Smooth muscle cell (in vitro differentiated cells): ENCODE data around the gene GNB1L. TPM values are rescaled to one million over a fixed set of nuclear protein-coding genes. Genes with fewer than 3 reads are reported as not detected.

ENCODE experiments used
- DNase-seq: peaks from one replicate; lab custom pipeline; 2025; ENCODE audit not compliant: unreplicated experiment; lab: John Stamatoyannopoulos, UW
- H2AFZ ChIP-seq: fragments of 200-600 bp; sonication (generic); 2 replicates; pipeline ENCODE4 v1.6.0; 2016; ENCODE audit warnings: antibody characterized with exemption, low read depth, mild to moderate bottlenecking
- H3F3A ChIP-seq: fragments of 200-600 bp; sonication (generic); 2 replicates; pipeline ENCODE4 v1.6.0; 2017; ENCODE audit warnings: antibody characterized with exemption, low read depth
- H3K27ac ChIP-seq: fragments of 200-600 bp; sonication (generic); 2 replicates; pipeline ENCODE4 v1.5.1; 2016; ENCODE audit warnings: low read depth, mild to moderate bottlenecking
- H3K27me3 ChIP-seq: fragments of 200-600 bp; sonication (generic); 2 replicates; pipeline ENCODE4 v1.6.1; 2016; ENCODE audit warnings: low read depth, mild to moderate bottlenecking
- H3K36me3 ChIP-seq: fragments of 200-600 bp; sonication (generic); 2 replicates; pipeline ENCODE4 v1.5.1; 2016; ENCODE audit warnings: low read depth
- H3K4me1 ChIP-seq: fragments of 200-600 bp; sonication (generic); 2 replicates; pipeline ENCODE4 v1.5.1; 2016; ENCODE audit warnings: low read depth
- H3K4me2 ChIP-seq: fragments of 200-600 bp; sonication (generic); 2 replicates; pipeline ENCODE4 v1.6.0; 2016; ENCODE audit warnings: mild to moderate bottlenecking
- H3K4me3 ChIP-seq: fragments of 200-600 bp; sonication (generic); 2 replicates; pipeline ENCODE4 v1.5.1; 2016; ENCODE audit warnings: mild to moderate bottlenecking
- H3K79me2 ChIP-seq: fragments of 200-600 bp; sonication (generic); 2 replicates; pipeline ENCODE4 v1.6.0; 2016; ENCODE audit warnings: low read depth, mild to moderate bottlenecking
- H3K9ac ChIP-seq: fragments of 200-600 bp; sonication (generic); 2 replicates; pipeline ENCODE4 v1.6.0; 2016; ENCODE audit warnings: low read depth
- H3K9me3 ChIP-seq: fragments of 200-600 bp; sonication (generic); replicated peaks from 2 replicates; pipeline ENCODE4 v1.5.1; 2016; ENCODE audit warnings: low read depth
- H4K20me1 ChIP-seq: fragments of 200-600 bp; sonication (generic); 2 replicates; pipeline ENCODE4 v1.6.0; 2016; ENCODE audit warnings: low read depth
- CTCF ChIP-seq: fragments of 200-600 bp; sonication (generic); IDR thresholded peaks from 2 replicates; pipeline ENCODE4 v1.5.1; 2017; ENCODE audit warnings: borderline replicate concordance, mild to moderate bottlenecking, antibody characterized with exemption; ENCODE audit not compliant: insufficient read depth, poor library complexity, severe bottlenecking
- whole genome bisulfite sequencing: methylation state at CpG from one replicate; pipeline ENCODE4 v1.1.7; 2016; ENCODE audit warnings: low lambda C conversion rate; 5-methylcytosine and 5-hydroxymethylcytosine counted together
- polyA plus RNA-seq: library from polyadenylated mRNA; unstranded; fragments of >200 nt; fragmentation: Nextera tagmentation; extraction: Ambion mirVana; gene quantifications from 2 replicates; pipeline ENCODE4 v1.2.1, GENCODE V29; 2016
- total RNA-seq: library from RNA; depleted of rRNA; stranded (reverse); fragments of >200 nt; gene quantifications from 2 replicates; pipeline ENCODE4 v1.2.3, GENCODE V29; 2014

Gene GNB1L
- total and polyA plus RNA-seq, 2 experiments from 2014 or later = 4.1 to 7.4 TPM

GRCh38 chr22:19737846-19738663 is 116.6 kb downstream of the GNB1L start:
- no peak for DNase-seq
- Histone ChIP-seq H4K20me1 (no peaks in the 10 kb centered on the region), H3K27ac (no peak overlapping the region), H3K9me3 (no peaks in the 10 kb centered on the region), H3K4me1 (no peaks in the 10 kb centered on the region), H3K27me3 (peaks cover 5% of the 10 kb centered on the region), H3F3A (no peaks in the 10 kb centered on the region), H2AFZ (no peak overlapping the region), H3K36me3 (no peaks in the 10 kb centered on the region), H3K4me3 (no peak overlapping the region), H3K9ac (no peak overlapping the region), H3K4me2 (no peak overlapping the region), H3K79me2 (no peaks in the 10 kb centered on the region)
- 95% methylated on average over 16 of the region's 17 CpGs for WGBS
- no peak for TF ChIP-seq CTCF

DNA sequence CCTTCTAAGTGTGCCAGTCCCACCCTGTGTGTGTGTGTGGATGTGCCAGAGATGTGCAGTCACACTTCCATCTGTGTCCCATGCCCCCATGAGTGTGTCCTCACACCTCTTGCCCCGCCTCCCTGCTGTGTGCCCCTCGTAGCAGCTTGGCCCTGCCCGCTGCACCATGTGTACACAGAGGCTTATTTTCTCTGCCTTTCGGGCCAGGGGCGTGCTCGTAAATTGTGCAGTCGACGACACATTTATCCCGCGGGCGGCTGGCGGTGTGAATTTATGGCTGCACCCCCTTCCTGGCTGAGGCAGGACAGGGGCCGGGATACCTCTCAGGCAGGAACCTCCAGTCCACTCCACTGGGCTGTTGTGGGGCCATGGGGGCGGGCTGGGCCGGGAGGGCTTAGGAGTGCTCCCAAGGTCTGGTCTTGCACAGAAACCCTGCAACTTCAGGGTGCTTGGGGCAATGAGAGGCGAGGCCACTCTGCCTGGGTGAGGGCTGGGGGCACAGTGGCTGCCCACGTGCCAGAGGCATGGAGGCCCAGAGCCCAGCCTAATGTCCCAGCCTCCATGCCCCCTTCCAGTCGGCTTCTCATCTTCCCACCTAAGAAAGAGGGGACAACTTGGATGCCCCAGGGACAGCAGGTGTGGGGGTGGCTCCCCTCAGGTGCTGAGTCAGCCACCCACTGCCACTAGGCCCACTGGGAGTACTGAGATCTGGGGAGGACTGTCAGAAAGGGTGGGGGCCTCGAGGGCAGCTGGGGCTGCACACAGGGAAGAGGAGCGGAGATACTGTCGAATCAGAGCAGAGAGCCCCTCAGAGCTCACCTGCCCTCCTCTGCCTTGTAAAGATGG is 118.8 kb downstream of the GNB1L start:
- 85% methylated on average over 21 of the region's 21 CpGs for WGBS
- DNase-seq = no peak
- Histone ChIP-seq H3K36me3 (no peaks in the 10 kb centered on the region), H3K27me3 (peaks cover 5% of the 10 kb centered on the region), H3K9ac (no peak overlapping the region), H4K20me1 (no peaks in the 10 kb centered on the region), H3F3A (no peaks in the 10 kb centered on the region), H3K79me2 (no peaks in the 10 kb centered on the region), H3K27ac (no peak overlapping the region), H2AFZ (no peak overlapping the region), H3K4me1 (no peaks in the 10 kb centered on the region), H3K4me3 (no peak overlapping the region), H3K4me2 (no peak overlapping the region), H3K9me3 (no peaks in the 10 kb centered on the region)
- no peak for TF ChIP-seq CTCF

GRCh38 chr22:19734837-19735382 is 119.8 kb downstream of the GNB1L start:
- TF ChIP-seq CTCF = no peak
- Histone ChIP-seq H3F3A (no peaks in the 10 kb centered on the region), H2AFZ (no peak overlapping the region), H3K4me3 (no peak overlapping the region), H3K4me2 (no peak overlapping the region), H4K20me1 (no peaks in the 10 kb centered on the region), H3K9me3 (no peaks in the 10 kb centered on the region), H3K4me1 (no peaks in the 10 kb centered on the region), H3K27ac (no peak overlapping the region), H3K27me3 (peaks cover 5% of the 10 kb centered on the region), H3K9ac (no peak overlapping the region), H3K36me3 (no peaks in the 10 kb centered on the region), H3K79me2 (no peaks in the 10 kb centered on the region)
- WGBS = 88% methylated on average over 5 of the region's 5 CpGs
- no peak for DNase-seq
